IPS DF 4.7 (cell line): ENCODE data around the gene TSR3.

Experiments
- DNase-seq: peaks from one replicate; pipeline ENCODE4 v3.0.0-alpha.2; 2013; ENCODE audit warnings: low spot score; ENCODE audit errors: extremely low read depth

Gene TSR3

GRCh38 chr16:1325673-1326371, 25.9 kb downstream of the TSR3 start:
- DNase-seq, result no peak

- no peak for DNase-seq
Observed at GRCh38 chr16:1325261-1325660, 26.4 kb downstream of the TSR3 start.

GRCh38 chr16:1324286-1324826, 27.3 kb downstream of the TSR3 start:
- no peak for DNase-seq

- DNase-seq, result no peak
Observed at GRCh38 chr16:1323296-1324239, 28.1 kb downstream of the TSR3 start.

- DNase-seq, result no peak
Observed at GRCh38 chr16:1322407-1322806, 29.3 kb downstream of the TSR3 start.

GRCh38 chr16:1320658-1321240, 30.9 kb downstream of the TSR3 start:
- no peak for DNase-seq

GRCh38 chr16:1320097-1320496, 31.6 kb downstream of the TSR3 start:
- no peak for DNase-seq

GRCh38 chr16:1319041-1319440, 32.6 kb downstream of the TSR3 start:
- no peak for DNase-seq

GRCh38 chr16:1318268-1318545, 33.5 kb downstream of the TSR3 start:
- DNase-seq, result no peak

GRCh38 chr16:1317479-1318267, 34.0 kb downstream of the TSR3 start:
- DNase-seq, result no peak

GRCh38 chr16:1316033-1316405, 35.7 kb downstream of the TSR3 start:
- DNase-seq, result no peak

GRCh38 chr16:1315081-1316032, 36.3 kb downstream of the TSR3 start:
- no peak for DNase-seq

GRCh38 chr16:1314399-1315068, 37.1 kb downstream of the TSR3 start:
- DNase-seq, result no peak

- no peak for DNase-seq
Observed at GRCh38 chr16:1313721-1314369, 37.8 kb downstream of the TSR3 start.

GRCh38 chr16:1312903-1313302, 38.8 kb downstream of the TSR3 start:
- no peak for DNase-seq

GRCh38 chr16:1312467-1312816, 39.2 kb downstream of the TSR3 start:
- DNase-seq, result no peak

- no peak for DNase-seq
Observed at GRCh38 chr16:1311738-1312466, 39.8 kb downstream of the TSR3 start.

- no peak for DNase-seq
Observed at GRCh38 chr16:1311212-1311737, 40.4 kb downstream of the TSR3 start.
